HG02571 (cell line): ENCODE results near the gene EPS8.

Experiments used
- ATAC-seq: cut with Tn5 transposase; IDR thresholded peaks from one replicate; pipeline ENCODE4 v1.9.1; 2021; ENCODE audit warnings: mild to moderate bottlenecking, moderate library complexity; ENCODE audit not compliant: unreplicated experiment

The EPS8 gene

DNA sequence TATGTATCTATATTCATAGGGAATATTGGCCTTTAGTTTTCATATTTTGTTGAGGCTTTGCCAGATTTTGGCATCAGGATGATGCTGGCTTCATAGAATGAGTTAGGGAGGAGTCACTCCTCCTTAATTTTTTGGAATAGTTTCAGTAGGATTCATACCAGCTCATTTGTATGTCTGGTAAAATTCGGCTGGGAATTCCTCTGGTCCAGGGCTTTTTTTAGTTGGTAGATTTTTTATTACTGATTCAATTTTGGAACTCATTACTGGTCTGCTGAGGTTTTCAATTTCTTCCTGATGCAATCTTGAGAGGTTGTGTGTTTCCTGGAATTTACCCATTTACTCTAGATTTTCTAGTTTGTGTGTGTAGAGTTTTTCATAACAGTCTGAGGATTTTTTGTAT, 175.2 kb downstream of the EPS8 start:
- no peak for ATAC-seq

DNA sequence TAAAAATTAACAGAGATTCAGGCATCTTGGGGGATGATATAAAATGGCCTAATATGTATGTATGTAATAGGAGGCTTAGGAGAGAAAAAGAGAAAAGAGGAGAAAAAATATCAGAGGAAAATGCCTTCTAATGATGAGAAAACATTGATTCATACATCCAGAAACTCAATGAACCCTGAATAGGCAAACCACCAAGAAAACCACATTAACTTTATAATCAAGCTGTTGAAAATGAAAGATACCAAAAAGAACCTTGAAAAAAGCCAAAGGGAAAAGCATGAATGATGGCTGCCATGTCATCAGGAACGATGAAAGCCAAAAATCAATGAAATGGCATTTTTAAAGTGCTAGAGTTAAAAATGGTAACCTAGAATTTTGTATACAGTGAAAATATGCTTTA, 180.2 kb downstream of the EPS8 start:
- ATAC-seq: no peak

DNA sequence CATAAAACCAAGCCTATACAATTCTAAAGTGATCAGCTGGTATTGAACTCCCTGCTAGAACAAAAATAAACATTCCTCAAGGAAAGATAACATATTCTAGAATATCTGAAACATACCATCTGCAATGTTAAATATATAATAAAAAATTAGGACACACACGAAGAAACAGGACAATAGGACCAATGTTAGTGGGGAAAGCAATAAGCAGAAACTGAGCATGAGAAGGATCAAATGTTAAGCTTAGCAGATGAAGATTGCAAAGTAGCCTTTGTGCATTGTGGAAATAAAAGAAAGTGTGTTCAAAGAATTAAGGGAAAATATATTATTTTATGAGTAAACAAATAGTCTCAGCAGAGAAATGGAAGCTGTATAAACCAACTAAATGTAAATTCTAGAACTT, 180.8 kb downstream of the EPS8 start:
- ATAC-seq: no peak

- no peak for ATAC-seq
Measured at GRCh38 chr12:15605881-15606590, 183.2 kb downstream of the EPS8 start.

DNA sequence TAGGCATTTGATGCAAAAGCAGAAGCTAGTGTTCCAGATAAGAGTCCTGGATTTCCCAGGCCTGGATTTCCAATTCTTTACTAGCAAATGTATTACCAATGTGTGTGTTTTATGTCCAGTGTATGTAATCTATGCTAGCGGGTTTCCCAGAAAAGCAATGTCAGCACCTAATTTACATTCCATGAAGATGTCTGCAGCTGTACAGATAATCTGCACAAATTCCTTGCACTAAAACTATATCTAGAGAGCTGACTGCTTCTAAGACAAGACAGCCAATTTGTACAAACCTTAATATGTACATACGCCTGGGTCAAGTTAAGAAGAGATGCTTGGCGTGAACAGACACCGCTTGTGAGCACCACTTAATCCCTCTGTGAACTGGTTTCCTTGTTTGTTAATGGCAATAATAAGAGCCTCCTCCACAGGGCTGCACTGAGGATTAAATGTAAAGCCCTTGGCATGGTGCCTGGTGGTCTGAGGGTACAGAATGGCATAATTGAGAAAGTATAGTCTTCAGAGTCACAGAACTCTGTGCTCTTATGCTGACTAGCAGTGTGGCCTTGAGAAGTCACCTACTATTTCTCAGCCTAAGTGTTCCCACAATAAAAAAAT, 185.6 kb downstream of the EPS8 start:
- ATAC-seq: no peak

DNA sequence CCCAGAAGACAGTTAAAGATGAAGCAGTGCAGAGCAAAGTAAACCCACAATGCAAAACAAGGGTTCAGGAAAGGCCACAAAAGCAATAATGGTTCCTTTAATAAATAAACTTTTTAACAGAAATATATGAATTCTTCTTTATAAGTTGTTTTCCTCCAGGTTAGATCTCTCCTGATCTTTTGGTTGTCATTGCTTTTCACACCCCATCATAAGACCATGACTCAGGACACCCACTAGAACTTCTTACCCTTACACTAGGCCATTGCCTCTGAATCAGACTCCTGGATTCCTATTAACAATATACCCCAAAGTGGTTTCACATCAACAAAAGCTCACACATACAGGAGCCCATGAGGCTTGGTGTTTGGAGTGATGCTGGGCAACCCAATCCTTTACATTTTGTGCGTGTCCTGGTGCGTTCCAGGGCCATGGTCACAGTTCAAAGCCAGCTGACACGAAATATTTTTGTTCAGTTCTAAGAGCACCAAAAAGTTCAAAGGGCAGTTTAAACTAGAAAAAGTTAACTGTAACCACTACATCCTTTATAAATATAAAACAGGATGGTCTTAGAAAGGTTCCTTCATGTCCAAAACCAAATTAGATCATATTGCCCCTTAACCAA, 187.0 kb downstream of the EPS8 start:
- ATAC-seq: no peak

DNA sequence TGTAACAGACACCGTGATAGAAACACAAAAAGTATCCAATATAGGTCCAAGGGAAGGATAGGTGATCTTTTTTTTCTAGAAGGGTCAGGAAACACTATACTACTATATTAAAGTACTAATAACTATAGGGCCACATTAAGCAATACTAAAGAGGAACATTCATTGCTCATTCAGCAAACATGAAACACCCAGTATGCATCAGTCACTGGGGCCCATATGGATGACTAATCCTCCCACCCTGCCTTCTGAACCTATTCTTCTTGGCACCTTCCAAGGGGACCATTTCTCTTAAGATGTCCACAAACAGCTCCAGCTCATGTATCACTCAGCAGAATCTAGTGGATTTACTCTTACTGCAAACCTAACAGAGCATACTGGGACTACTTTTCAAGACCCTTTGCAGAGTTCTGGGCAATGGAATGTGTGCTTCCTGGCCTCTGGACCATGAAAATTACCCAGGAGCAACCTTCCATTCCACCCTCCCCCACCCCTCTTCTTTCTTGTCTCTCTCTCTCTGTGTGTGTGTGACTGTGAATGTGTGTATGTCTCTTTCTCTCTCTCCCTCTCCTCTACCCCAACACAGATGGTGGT, 187.9 kb downstream of the EPS8 start:
- ATAC-seq: no peak

- no peak for ATAC-seq
Measured at GRCh38 chr12:15600223-15600935, 188.8 kb downstream of the EPS8 start.

DNA sequence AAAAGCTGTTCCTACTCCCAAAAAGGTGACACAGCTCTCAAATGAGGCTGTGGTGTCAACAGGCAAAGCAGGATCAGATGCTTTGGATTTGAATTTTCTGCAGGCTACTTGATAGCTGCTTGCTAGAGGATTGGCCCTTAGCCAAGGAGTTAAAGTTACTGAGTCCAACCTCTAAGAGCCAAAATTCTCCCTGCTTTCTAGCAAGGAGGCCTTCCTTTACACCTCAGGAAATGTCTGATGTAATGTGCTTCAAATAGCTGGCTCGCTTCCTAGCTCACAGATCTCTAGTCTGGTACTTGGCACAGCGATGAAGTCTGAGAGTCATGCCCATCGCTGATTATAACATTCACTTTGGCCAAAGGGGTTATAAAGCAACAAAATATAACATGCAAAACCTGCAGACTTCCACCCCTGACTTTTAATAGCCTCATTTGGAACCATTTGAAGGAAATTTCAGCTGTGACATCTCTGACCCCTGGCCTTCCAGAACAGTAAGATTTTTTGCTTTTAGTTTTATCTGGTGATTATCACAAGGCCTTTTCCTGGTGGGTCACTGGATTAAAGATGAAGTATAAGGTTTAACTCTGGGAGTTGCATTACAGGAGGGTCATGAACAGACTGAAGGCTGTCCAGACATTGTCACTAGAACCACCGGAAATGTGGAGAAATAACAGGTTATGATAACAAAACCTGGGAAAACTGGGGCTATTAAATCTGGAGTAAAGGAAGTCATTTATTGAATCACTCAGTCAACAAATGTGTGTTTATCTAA, 189.7 kb downstream of the EPS8 start:
- ATAC-seq: no peak

- no peak for ATAC-seq
Measured at GRCh38 chr12:15597125-15597830, 191.9 kb downstream of the EPS8 start.

- ATAC-seq: no peak
Measured at GRCh38 chr12:15596174-15596573, 193.0 kb downstream of the EPS8 start.

DNA sequence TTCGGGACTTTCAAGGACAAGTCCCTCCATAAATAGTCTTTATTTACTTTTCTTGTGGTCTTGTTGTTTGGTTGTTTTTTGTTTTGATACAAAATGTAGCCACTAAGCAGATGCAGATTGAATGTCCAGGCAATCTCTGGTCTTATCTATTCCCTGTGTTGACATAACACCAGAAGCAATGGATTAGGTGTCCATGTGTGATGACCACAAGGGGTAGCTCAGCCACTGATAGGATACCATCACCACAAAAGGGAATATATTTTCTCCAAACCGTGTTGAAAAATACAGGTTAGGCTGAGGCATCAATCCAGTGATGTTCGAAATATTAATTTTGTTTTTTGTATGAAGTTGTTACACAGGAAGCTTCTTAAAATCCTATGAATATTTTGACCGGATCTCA, 196.3 kb downstream of the EPS8 start:
- no peak for ATAC-seq

GRCh38 chr12:15591811-15592210, 197.4 kb downstream of the EPS8 start:
- no peak for ATAC-seq

DNA sequence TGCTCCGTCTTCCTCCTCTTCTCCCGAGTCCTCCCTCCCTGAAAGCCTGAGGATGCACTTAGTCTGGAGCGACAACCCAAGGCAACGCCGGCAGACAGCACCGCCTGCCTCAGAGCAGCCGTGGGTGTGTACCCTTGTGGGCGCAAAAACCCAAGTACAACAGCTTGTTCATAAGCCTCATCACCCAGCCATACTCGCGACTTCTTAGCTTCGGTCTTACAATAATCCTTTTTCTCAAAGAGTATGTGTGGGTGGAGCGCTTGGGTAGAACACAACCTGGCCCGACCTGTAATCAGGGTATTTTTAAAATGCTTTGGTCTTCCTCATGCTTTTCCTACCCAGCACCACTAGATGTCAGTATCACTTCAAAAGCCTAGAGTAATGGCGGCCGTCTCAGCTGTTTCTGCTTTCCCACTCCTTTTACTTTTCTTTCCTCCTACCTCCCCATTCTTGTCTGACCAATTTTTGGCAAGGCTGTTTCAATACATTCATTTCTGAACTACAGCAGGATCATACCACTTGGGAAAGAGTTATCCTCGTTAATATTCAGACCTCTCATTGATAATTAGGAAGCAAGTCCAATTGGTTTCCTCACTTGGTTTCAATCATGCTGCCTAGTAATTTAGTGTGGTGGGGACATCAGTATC, 198.9 kb downstream of the EPS8 start:
- peak; percentile 84 for ATAC-seq

DNA sequence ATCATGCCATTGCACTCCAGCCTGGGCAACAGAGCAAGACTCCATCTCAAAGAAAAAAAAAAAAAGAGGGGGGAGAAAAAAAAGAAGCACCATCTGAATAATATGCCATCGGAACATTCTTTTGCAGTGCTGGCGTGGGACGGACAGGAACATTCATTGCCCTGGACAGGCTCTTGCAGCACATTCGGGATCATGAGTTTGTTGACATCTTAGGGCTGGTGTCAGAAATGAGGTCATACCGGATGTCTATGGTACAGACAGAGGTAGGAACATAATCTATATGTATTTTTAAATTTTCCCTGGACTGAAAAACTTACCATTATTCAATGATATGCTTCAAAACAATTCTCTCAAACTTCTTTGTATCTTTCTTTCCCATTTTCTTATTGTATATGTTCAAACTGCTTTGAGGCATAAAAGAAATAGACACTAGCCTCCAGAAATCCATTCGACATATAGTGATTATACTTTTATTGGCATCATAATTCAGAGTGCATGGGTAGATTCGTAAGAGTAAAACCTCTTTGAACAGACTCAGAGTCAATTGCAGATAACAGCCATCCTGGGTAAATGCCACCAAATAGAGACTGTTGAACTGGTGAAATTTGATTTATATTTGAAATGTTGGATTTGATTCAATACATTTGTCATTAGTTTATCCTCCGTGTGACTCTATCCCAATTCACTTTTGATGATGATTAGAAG, 199.7 kb downstream of the EPS8 start:
- ATAC-seq: no peak

- peak; percentile 71 for ATAC-seq
Measured at GRCh38 chr12:15584366-15585041, 204.7 kb downstream of the EPS8 start.

DNA sequence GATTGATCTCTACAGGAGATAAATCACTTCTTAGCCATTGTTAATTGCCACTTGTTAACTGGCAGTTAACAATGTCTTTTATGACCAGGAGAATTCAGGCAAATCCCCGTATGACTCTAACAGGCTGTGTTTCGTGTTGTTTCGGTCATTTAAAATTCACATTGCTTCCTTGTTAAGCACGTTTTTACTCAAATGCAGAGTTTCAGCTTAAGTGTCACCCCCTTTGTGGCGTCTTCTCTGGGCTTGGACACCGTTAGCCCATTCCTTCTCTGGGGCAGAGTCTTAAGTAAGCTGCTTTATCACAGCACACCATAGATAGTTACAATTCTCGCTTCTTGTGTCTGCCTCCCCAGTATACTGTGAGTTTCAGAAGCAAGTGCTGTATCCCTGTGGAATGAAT, 205.4 kb downstream of the EPS8 start:
- ATAC-seq: no peak

DNA sequence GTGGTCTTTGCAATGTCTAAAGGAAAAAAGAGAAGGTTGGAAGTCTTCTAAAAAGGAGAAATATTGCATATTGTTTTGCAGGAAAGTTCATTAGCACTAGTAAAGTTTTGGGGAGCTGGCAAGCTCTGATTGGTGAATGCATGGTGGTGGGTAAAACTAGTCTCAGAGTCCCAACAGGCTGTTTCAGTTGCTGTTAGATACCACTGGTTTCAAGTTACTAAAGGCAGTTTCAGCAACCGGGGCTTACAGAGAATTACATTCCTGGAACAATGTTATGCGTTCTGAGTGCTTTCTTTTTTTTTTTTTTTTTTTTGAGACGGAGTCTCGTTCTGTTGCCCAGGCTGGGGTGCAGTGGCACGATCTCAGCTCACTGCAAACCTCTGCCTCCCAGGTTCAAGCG, 208.2 kb downstream of the EPS8 start:
- no peak for ATAC-seq
